IMR-90 (cell line): ENCODE measurements around the gene USP32. TPM values are rescaled to one million over a fixed set of nuclear protein-coding genes. Genes with fewer than 3 reads are reported as not detected.

Experiments
- ATAC-seq: fragments of 200-7000 bp; cut with Tn5 transposase; 2 replicates; pipeline ENCODE4 v1.9.1; 2020; ENCODE audit warnings: low read depth, mild to moderate bottlenecking, moderate library complexity
- BruUV-seq: library from RNA; stranded (reverse); fragments of 400-500 nt; replicated peaks from 2 replicates; lab custom pipeline; 2021; lab: Mats Ljungman, UMichigan
- CTCF ChIA-PET: fragments of 300-600 bp; formaldehyde crosslinking; extraction: SDS; loops from one replicate; lab custom pipeline; 2021; ENCODE audit warnings: antibody characterized with exemption; lab: Yijun Ruan, JAX
- POLR2A ChIA-PET: fragments of 300-600 bp; sonication (Branson Sonifier 250); formaldehyde crosslinking; loops from one replicate; lab custom pipeline; 2022; ENCODE audit warnings: antibody characterized with exemption; ENCODE audit not compliant: unreplicated experiment; lab: Charles Lee
- DNase-seq: peaks from one replicate; pipeline ENCODE4 v3.0.0; 2013
- H2AFZ ChIP-seq: replicated peaks from 2 replicates; pipeline ENCODE3; 2013; ENCODE audit warnings: low read length, mild to moderate bottlenecking; ENCODE audit not compliant: poor library complexity
- H2AK5ac ChIP-seq: 2 replicates; pipeline ENCODE4 v1.6.1; 2013; ENCODE audit warnings: low read depth, low read length, inconsistent platforms
- H2AK9ac ChIP-seq: replicated peaks from 2 replicates; pipeline ENCODE3; 2013; ENCODE audit warnings: mild to moderate bottlenecking, low read depth, low read length, moderate library complexity; ENCODE audit not compliant: poor library complexity
- H2BK120ac ChIP-seq: 2 replicates; pipeline ENCODE4 v1.6.1; 2013; ENCODE audit warnings: low read depth, low read length, inconsistent platforms
- H2BK15ac ChIP-seq: 3 replicates; pipeline ENCODE4 v1.6.1; 2013; ENCODE audit warnings: low read depth, low read length, inconsistent platforms
- H2BK20ac ChIP-seq: 2 replicates; pipeline ENCODE4 v1.6.1; 2013; ENCODE audit warnings: low read depth, mild to moderate bottlenecking, inconsistent platforms, low read length, moderate library complexity
- H2BK5ac ChIP-seq: 2 replicates; pipeline ENCODE4 v1.6.1; 2013; ENCODE audit warnings: mild to moderate bottlenecking, low read depth, low read length, inconsistent platforms; ENCODE audit not compliant: poor library complexity, severe bottlenecking
- H3K14ac ChIP-seq: replicated peaks from 2 replicates; pipeline ENCODE4 v1.6.1; 2013; ENCODE audit warnings: low read depth, low read length, inconsistent platforms
- H3K18ac ChIP-seq: 2 replicates; pipeline ENCODE4 v1.6.1; 2013; ENCODE audit warnings: low read depth, low read length, control low read depth
- H3K23ac ChIP-seq: 2 replicates; pipeline ENCODE4 v1.6.1; 2013; ENCODE audit warnings: low read depth, low read length, inconsistent platforms
- H3K27ac ChIP-seq: 2 replicates; pipeline ENCODE4 v1.5.1; 2013; ENCODE audit warnings: mild to moderate bottlenecking, control low read depth, low read length; ENCODE audit not compliant: insufficient read depth
- H3K27me3 ChIP-seq: 2 replicates; pipeline ENCODE4 v1.6.1; 2013; ENCODE audit warnings: low read length; ENCODE audit not compliant: control insufficient read depth, insufficient read depth
- H3K36me3 ChIP-seq: 2 replicates; pipeline ENCODE4 v1.6.1; 2013; ENCODE audit warnings: low read length, mixed read lengths; ENCODE audit not compliant: control insufficient read depth, insufficient read depth
- H3K4ac ChIP-seq: 2 replicates; pipeline ENCODE4 v1.6.1; 2013; ENCODE audit warnings: low read depth, low read length, inconsistent platforms
- H3K4me1 ChIP-seq: 2 replicates; pipeline ENCODE4 v1.6.1; 2013; ENCODE audit warnings: low read length, mixed read lengths; ENCODE audit not compliant: control insufficient read depth, insufficient read depth
- H3K4me2 ChIP-seq: 2 replicates; pipeline ENCODE4 v1.6.1; 2013; ENCODE audit warnings: low read depth, mild to moderate bottlenecking, control low read depth, low read length, moderate library complexity
- H3K4me3 ChIP-seq: 2 replicates; pipeline ENCODE4 v1.5.1; 2013; ENCODE audit warnings: low read depth, mild to moderate bottlenecking, control low read depth, low read length, moderate library complexity; ENCODE audit not compliant: insufficient read depth
- H3K56ac ChIP-seq: 2 replicates; pipeline ENCODE4 v1.6.1; 2013; ENCODE audit warnings: low read length, inconsistent platforms; ENCODE audit not compliant: insufficient read depth; ENCODE audit errors: extremely low read depth
- H3K79me1 ChIP-seq, 2 experiments: 2 replicates each; pipeline ENCODE4 v1.6.1; 2013; ENCODE audit warnings: low read length in 2 of 2, inconsistent platforms in 1 of 2, low read depth in 1 of 2
- H3K9ac ChIP-seq: 2 replicates; pipeline ENCODE4 v1.6.1; 2013; ENCODE audit warnings: low read depth, low read length, control low read depth
- H3K9me1 ChIP-seq: 2 replicates; pipeline ENCODE4 v1.6.1; 2013; ENCODE audit warnings: low read length, inconsistent platforms; ENCODE audit not compliant: insufficient read depth
- H3K9me3 ChIP-seq: 2 replicates; pipeline ENCODE4 v1.6.1; 2013; ENCODE audit warnings: low read length; ENCODE audit not compliant: control insufficient read depth, insufficient read depth
- H4K20me1 ChIP-seq: 2 replicates; pipeline ENCODE4 v1.6.1; 2013; ENCODE audit warnings: low read length, inconsistent platforms; ENCODE audit not compliant: insufficient read depth
- H4K5ac ChIP-seq: 2 replicates; pipeline ENCODE4 v1.6.1; 2013; ENCODE audit warnings: mild to moderate bottlenecking, low read depth, low read length, control low read depth
- H4K8ac ChIP-seq, 2 experiments: 2 replicates each; pipeline ENCODE4 v1.6.1; 2013; ENCODE audit warnings: low read depth in 2 of 2, low read length in 2 of 2, control low read depth in 1 of 2, inconsistent platforms in 1 of 2
- H4K91ac ChIP-seq: 2 replicates; pipeline ENCODE4 v1.6.1; 2013; ENCODE audit warnings: low read depth, low read length, inconsistent platforms; ENCODE audit not compliant: insufficient read depth
- CHD1 ChIP-seq: IDR thresholded peaks from 2 replicates; pipeline ENCODE4 v1.6.1; 2012; ENCODE audit warnings: low read depth, low read length, improper control_type of control experiment
- dilution Hi-C: fragments of 300-500 bp; cut with HindIII; formaldehyde crosslinking; loops from one replicate; pipeline ENCODE4 v1.14.3; 2018; ENCODE audit warnings: low sequenced_read_pairs; ENCODE audit not compliant: unreplicated experiment
- in situ Hi-C: fragments of 300-500 bp; cut with MboI; formaldehyde crosslinking; loops from 3 replicates; pipeline ENCODE4 v1.14.3; 2019; ENCODE audit warnings: low sequenced_read_pairs, inconsistent platforms, mixed read lengths
- intact Hi-C: fragments of 100-400 bp; cut with micrococcal nuclease; formaldehyde crosslinking; loops from 2 replicates; pipeline ENCODE4 v1.10.0; 2022
- polyA plus RNA-seq, 3 experiments: library from polyadenylated mRNA; depleted of rRNA; stranded (reverse); fragments of >200 nt; gene quantifications; 2 replicates each; pipeline ENCODE4 v1.2.3, GENCODE V29; 2012; ENCODE audit warnings: low replicate concordance in 1 of 3
- total RNA-seq: library from RNA; depleted of rRNA; stranded (reverse); fragments of >200 nt; gene quantifications from 2 replicates; pipeline ENCODE4 v1.2.3, GENCODE V29; 2012

The USP32 gene
- total and polyA plus RNA-seq, 2 of the 4 experiments (the other 2 are of a cell fraction), result 16.8 to 46.8 TPM

GRCh38 chr17:60318326-60318725 is 73.6 kb downstream of the USP32 start:
- Histone ChIP-seq H3K14ac (no peak overlapping the region), H3K27ac (no peak overlapping the region), H4K20me1 (peaks cover 43% of the 10 kb centered on the region; the same call in 1 of the 2 replicates), H4K8ac (no peak overlapping the region), H4K91ac (no peak overlapping the region), H3K9me3 (no peaks in the 10 kb centered on the region), H3K4me3 (no peak overlapping the region), H3K18ac (no peak overlapping the region), H3K4me1 (0 out of 2 replicates have a peak, but pooled peaks cover 1% of the 10 kb centered on the region), H3K56ac (no peak overlapping the region), H2AK5ac (no peak overlapping the region), H2BK15ac (no peak overlapping the region), H3K27me3 (no peaks in the 10 kb centered on the region), H2AFZ (no peak overlapping the region), H3K9ac (no peak overlapping the region), H3K4me2 (no peak overlapping the region), H4K5ac (no peak overlapping the region), H2AK9ac (no peak overlapping the region), H3K4ac (no peak overlapping the region), H3K9me1 (peaks cover 5% of the 10 kb centered on the region), H3K79me1 (peaks cover 30 to 61% of the 10 kb centered on the region in 2 experiments), H2BK5ac (no peak overlapping the region), H3K23ac (no peak overlapping the region), H2BK120ac (no peak overlapping the region), H2BK20ac (no peak overlapping the region), H3K36me3 (no peaks in the 10 kb centered on the region)
- intact Hi-C loops, result loop anchor here (5.0 kb wide), 1 partner anchor 34 kb away; no protein-coding TSS in a partner anchor
- TF ChIP-seq CHD1, result no peak
- CTCF ChIA-PET, result no interaction called here
- no peak for ATAC-seq
- in situ Hi-C loops, result no loop called here
- BruUV-seq, result no TSS peak
- POLR2A ChIA-PET, result no interaction called here
- no peak for DNase-seq
- dilution Hi-C loops, result no loop called here
